HepG2 (cell line): ENCODE data around the gene PRRT1B. TPM values are rescaled to one million over a fixed set of nuclear protein-coding genes. Genes with fewer than 3 reads are reported as not detected.

Experiments
- AGO2 ChIP-seq: fragments of 200-400 bp; formaldehyde crosslinking; optimal IDR thresholded peaks from 2 replicates; pipeline ENCODE3; 2017; ENCODE audit warnings: mild to moderate bottlenecking, low read depth, low read length, moderate library complexity
- BHLHE40 ChIP-seq: IDR thresholded peaks from 2 replicates; pipeline ENCODE4 v1.6.1; 2011; ENCODE audit warnings: low read length, improper control_type of control experiment
- EP300 ChIP-seq, 3 experiments: sonication (generic) in 1 of 3; formaldehyde crosslinking in 1 of 3; IDR thresholded peaks; 2 replicates each; pipeline versions ENCODE4 v1.5.1 to v1.6.1; 2011 to 2020; ENCODE audit warnings: low read depth in 2 of 3, low read length in 2 of 3, borderline replicate concordance in 1 of 3, improper control_type of control experiment in 1 of 3, mild to moderate bottlenecking in 1 of 3, missing genetic modification reagents in 1 of 3, moderate library complexity in 1 of 3
- MNT ChIP-seq: fragments of 450-650 bp; IDR thresholded peaks from 2 replicates; pipeline ENCODE4 v1.6.1; 2016
- RFX1 ChIP-seq: fragments of 450-650 bp; IDR thresholded peaks from 2 replicates; pipeline ENCODE4 v1.6.1; 2017
- SNAPC2 ChIP-seq: sonication (generic); formaldehyde crosslinking; IDR thresholded peaks from 2 replicates; pipeline ENCODE4 v1.8.1; 2022; ENCODE audit warnings: mild to moderate bottlenecking, missing genetic modification reagents
- TCF7 ChIP-seq: sonication (generic); IDR thresholded peaks from 2 replicates; pipeline ENCODE4 v1.6.1; 2016; ENCODE audit warnings: antibody characterized with exemption, low read depth
- ZNF121 ChIP-seq: sonication (generic); formaldehyde crosslinking; IDR thresholded peaks from 2 replicates; pipeline ENCODE4 v1.5.0; 2020; ENCODE audit warnings: mild to moderate bottlenecking, missing genetic modification reagents
- ZNF512B ChIP-seq: sonication (generic); formaldehyde crosslinking; IDR thresholded peaks from 2 replicates; pipeline ENCODE4 v1.5.1; 2020; ENCODE audit warnings: missing genetic modification reagents, mild to moderate bottlenecking, borderline replicate concordance
- ZNF770 ChIP-seq: sonication (generic); formaldehyde crosslinking; IDR thresholded peaks from 2 replicates; pipeline ENCODE4 v1.5.0; 2020; ENCODE audit warnings: mild to moderate bottlenecking, missing genetic modification reagents
- ZNF816 ChIP-seq: sonication (generic); formaldehyde crosslinking; IDR thresholded peaks from 2 replicates; pipeline ENCODE4 v1.8.0; 2022; ENCODE audit warnings: missing genetic modification reagents, mild to moderate bottlenecking, borderline replicate concordance
- ZSCAN25 ChIP-seq: sonication (generic); formaldehyde crosslinking; IDR thresholded peaks from 2 replicates; pipeline ENCODE4 v1.8.0; 2022; ENCODE audit warnings: mild to moderate bottlenecking, missing genetic modification reagents
- polyA plus RNA-seq, 8 experiments: library from polyadenylated mRNA; depleted of rRNA in 3 of 8; stranded (reverse) in 7 of 8; unstranded in 1 of 8; fragments of >200 nt; fragmentation: Illumina TruSeq in 4 of 8; extraction: Trizol in 4 of 8; gene quantifications; 2 replicates each; pipeline versions ENCODE4 v1.2.1 to v1.2.3, GENCODE V29; 2011 to 2016; ENCODE audit warnings: low read depth in 4 of 8, missing spikeins in 1 of 8, mixed read lengths in 1 of 8; ENCODE audit not compliant: insufficient read depth in 1 of 8
- total RNA-seq, 5 experiments: library from RNA; depleted of rRNA; stranded (reverse); fragments of >200 nt; fragmentation: Illumina TruSeq; extraction: Trizol; gene quantifications; 2 replicates each; pipeline ENCODE4 v1.2.3, GENCODE V29; 2016; ENCODE audit warnings: low read depth in 1 of 5
- TF ChIP-seq, protein P1 (sequence below): sonication (generic); formaldehyde crosslinking; IDR thresholded peaks from 2 replicates; pipeline ENCODE4 v1.8.1; 2022; ENCODE audit warnings: low read depth, mild to moderate bottlenecking, missing genetic modification reagents
- TF ChIP-seq, protein P2 (sequence below): sonication (generic); formaldehyde crosslinking; IDR thresholded peaks from 2 replicates; pipeline ENCODE4 v1.4.0; 2020; ENCODE audit warnings: missing genetic modification reagents, low read depth, mild to moderate bottlenecking, borderline replicate concordance
- TF ChIP-seq, protein P3 (sequence below): sonication (generic); formaldehyde crosslinking; IDR thresholded peaks from 2 replicates; pipeline ENCODE4 v1.4.0; 2020; ENCODE audit warnings: missing genetic modification reagents

Gene PRRT1B
- total and polyA plus RNA-seq, 2 of the 13 experiments (the other 11 are each of a cell fraction or from before 2014, with no cell fraction given): not detected

DNA sequence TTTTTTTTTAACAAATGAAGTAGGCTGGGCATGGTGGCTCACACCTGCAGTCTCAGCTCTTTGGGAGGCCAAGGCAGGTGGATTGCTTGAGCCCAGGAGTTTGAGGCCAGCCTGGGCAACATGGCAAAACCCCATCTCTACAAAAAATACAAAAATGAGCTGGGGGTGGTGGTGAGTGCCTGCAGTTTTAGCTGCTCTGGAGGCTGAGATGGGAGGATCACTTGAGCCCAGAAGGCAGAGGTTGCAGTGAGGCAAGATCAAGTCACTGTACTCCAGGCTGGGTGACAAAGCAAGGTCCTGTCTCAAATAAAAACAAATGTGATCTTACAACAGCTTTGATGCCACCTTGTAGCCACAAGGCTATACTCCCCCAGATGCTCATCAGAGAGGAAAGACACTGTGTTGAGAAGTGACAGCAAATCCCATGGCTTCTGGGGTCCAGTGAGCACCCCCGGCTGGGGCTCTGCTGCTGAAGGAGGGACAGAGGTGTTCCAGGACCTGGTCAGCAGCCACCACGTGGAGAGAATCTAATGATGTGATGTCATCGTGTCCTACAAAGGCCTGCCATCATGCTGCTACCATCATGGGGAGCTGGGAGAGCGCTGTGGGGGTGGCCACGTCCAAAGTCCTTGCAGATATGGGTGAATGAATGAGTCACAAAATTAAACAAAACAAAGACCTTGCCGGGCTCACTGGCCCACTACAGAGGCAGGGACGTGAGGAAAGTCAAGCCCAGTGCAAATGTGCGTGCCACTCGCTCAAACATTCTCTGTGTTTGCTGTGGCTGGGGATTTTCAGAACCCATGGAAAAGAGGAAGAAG lies 60.7 kb downstream of the PRRT1B start (continued):
- peak; percentile 91 for TF ChIP-seq MNT
- peak; percentile 67 for TF ChIP-seq TCF7
- TF ChIP-seq AGO2: no peak
- no peak for TF ChIP-seq SNAPC2 (CRISPR knock-in tag)
- TF ChIP-seq, protein P1, sequence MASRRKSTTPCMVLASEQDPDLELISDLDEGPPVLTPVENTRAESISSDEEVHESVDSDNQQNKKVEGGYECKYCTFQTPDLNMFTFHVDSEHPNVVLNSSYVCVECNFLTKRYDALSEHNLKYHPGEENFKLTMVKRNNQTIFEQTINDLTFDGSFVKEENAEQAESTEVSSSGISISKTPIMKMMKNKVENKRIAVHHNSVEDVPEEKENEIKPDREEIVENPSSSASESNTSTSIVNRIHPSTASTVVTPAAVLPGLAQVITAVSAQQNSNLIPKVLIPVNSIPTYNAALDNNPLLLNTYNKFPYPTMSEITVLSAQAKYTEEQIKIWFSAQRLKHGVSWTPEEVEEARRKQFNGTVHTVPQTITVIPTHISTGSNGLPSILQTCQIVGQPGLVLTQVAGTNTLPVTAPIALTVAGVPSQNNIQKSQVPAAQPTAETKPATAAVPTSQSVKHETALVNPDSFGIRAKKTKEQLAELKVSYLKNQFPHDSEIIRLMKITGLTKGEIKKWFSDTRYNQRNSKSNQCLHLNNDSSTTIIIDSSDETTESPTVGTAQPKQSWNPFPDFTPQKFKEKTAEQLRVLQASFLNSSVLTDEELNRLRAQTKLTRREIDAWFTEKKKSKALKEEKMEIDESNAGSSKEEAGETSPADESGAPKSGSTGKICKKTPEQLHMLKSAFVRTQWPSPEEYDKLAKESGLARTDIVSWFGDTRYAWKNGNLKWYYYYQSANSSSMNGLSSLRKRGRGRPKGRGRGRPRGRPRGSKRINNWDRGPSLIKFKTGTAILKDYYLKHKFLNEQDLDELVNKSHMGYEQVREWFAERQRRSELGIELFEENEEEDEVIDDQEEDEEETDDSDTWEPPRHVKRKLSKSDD: 0 out of 2 replicates have a peak, but pooled peaks have one; percentile 86
- peak; percentile 94 for TF ChIP-seq ZNF770 (CRISPR knock-in tag)
- peak; percentile 63 to 90; a peak in 3 of 4 replicates for TF ChIP-seq EP300 (IDR thresholded peaks at IDR 0.05; ENCODE audit: low read depth in 2 of 2, low read length in 2 of 2)
- peak; percentile 80 for TF ChIP-seq EP300 (CRISPR knock-in tag; IDR thresholded peaks at IDR 0.05; ENCODE audit: borderline replicate concordance)
- no peak; the same call in 1 of the 2 replicates for TF ChIP-seq ZNF121
- TF ChIP-seq ZSCAN25: 0 out of 2 replicates have a peak, but pooled peaks have one; percentile 49
- no peak for TF ChIP-seq ZNF512B (CRISPR knock-in tag)
- TF ChIP-seq, protein P2, sequence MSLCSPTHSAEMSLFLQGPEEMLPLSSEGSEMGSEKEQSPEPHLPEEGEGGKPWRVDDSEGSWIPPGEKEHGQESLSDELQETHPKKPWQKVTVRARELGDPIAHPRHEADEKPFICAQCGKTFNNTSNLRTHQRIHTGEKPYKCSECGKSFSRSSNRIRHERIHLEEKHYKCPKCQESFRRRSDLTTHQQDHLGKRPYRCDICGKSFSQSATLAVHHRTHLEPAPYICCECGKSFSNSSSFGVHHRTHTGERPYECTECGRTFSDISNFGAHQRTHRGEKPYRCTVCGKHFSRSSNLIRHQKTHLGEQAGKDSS (CRISPR knock-in tag): peak; percentile 51; the same call in 1 of the 2 replicates
- TF ChIP-seq ZNF816 (CRISPR knock-in tag): 0 out of 2 replicates have a peak, but pooled peaks have one; percentile 48
- TF ChIP-seq, protein P3, sequence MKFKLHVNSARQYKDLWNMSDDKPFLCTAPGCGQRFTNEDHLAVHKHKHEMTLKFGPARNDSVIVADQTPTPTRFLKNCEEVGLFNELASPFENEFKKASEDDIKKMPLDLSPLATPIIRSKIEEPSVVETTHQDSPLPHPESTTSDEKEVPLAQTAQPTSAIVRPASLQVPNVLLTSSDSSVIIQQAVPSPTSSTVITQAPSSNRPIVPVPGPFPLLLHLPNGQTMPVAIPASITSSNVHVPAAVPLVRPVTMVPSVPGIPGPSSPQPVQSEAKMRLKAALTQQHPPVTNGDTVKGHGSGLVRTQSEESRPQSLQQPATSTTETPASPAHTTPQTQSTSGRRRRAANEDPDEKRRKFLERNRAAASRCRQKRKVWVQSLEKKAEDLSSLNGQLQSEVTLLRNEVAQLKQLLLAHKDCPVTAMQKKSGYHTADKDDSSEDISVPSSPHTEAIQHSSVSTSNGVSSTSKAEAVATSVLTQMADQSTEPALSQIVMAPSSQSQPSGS (CRISPR knock-in tag): peak; percentile 98
- peak; percentile 63; the same call in 1 of the 2 replicates for TF ChIP-seq BHLHE40
- no peak for TF ChIP-seq RFX1
